Astrocyte of the spinal cord (primary cell): ENCODE data around the gene CNTNAP5.
A peak's percentile ranks its signal among the peaks of the same experiment; 100 is the strongest.

Experiments used
- DNase-seq: peaks from one replicate; pipeline ENCODE4 v3.0.0; 2011; ENCODE audit warnings: low read depth, low spot score
- H3K4me3 ChIP-seq: 2 replicates; pipeline ENCODE4 v1.5.1; 2011; ENCODE audit warnings: low read depth, mild to moderate bottlenecking, low read length, moderate library complexity
- in situ Hi-C: cut with HindIII; loops from 2 replicates; pipeline ENCODE4 v1.10.0; 2017; ENCODE audit warnings: low sequenced_read_pairs
- TF ChIP-seq, protein P1 (sequence below): IDR thresholded peaks from 2 replicates; pipeline ENCODE4 v1.5.1; 2012; ENCODE audit warnings: low read depth, mild to moderate bottlenecking, low read length, inconsistent platforms

Gene CNTNAP5

DNA sequence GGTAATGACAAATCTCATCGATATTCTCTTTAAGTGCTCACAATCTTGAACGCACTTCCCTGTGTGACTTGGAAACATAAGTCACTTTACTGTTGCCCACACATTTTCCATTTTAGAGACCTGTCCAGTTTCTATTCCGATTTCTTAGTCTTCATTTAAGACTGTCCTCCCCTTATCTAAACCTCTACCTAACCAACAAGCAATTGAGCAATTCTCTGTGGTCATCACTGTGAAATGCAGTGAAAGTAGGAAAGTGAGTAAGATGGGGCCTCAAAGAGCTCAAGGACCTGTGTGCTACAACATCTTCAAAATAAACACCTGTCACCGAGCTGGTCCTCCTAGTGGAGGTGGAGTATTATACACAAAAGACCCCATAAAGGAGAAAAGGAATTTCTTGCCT, 184.4 kb downstream of the CNTNAP5 start:
- in situ Hi-C loops: no loop called here
- TF ChIP-seq, protein P1, sequence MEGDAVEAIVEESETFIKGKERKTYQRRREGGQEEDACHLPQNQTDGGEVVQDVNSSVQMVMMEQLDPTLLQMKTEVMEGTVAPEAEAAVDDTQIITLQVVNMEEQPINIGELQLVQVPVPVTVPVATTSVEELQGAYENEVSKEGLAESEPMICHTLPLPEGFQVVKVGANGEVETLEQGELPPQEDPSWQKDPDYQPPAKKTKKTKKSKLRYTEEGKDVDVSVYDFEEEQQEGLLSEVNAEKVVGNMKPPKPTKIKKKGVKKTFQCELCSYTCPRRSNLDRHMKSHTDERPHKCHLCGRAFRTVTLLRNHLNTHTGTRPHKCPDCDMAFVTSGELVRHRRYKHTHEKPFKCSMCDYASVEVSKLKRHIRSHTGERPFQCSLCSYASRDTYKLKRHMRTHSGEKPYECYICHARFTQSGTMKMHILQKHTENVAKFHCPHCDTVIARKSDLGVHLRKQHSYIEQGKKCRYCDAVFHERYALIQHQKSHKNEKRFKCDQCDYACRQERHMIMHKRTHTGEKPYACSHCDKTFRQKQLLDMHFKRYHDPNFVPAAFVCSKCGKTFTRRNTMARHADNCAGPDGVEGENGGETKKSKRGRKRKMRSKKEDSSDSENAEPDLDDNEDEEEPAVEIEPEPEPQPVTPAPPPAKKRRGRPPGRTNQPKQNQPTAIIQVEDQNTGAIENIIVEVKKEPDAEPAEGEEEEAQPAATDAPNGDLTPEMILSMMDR: no peak
- H3K4me3 ChIP-seq: no peak overlapping the region
- no peak for DNase-seq

DNA sequence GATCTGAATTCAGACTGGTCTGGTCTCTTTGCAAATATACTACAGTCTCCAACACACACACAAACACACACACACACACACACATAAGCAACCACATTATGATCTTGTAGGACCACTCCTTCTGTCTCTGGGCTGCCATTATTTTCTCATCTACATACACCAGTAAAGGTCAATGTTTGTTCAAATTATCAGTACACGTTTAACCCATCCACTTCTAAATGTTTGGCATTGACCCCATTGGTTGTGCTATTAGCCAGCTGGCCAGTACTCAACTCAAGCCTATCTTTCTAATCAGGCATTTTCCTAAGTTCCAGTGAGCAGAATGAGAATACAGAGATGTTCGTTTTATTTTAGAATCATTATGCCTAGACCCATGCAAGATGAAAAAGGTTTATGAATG, 186.4 kb downstream of the CNTNAP5 start:
- TF ChIP-seq, protein P1: no peak
- H3K4me3 ChIP-seq: no peak overlapping the region
- in situ Hi-C loops: no loop called here
- no peak for DNase-seq

DNA sequence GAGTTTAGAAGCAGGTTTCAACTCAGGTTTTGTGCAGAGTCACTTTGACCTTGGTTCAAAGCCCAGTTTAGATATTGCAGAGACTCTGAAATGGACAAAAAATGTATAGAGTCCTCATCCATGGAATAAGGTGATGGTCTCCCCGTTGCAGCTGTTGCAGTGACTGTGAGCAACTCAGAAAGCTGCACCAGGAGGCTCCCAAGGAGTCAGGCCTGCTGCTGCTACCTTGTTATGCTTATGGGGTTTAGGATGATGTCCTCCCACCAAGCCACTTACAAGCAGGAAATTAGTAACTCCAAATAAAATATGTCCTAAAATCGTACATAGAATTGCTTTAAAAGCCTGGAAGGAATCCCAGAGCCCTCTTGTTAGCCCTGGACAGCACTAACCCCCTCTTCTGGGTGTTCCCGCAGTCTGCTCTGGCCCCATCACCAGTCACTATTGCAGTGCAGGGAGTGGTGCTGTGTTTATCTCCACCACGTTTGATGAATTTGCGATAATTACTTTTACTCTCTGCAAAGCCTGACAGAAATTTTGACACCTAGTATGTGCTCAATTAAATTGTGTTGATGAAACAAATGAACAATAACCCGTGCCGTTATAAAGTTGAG, 189.0 kb downstream of the CNTNAP5 start:
- DNase-seq: no peak
- in situ Hi-C loops: no loop called here
- H3K4me3 ChIP-seq: no peak overlapping the region
- TF ChIP-seq, protein P1: no peak

DNA sequence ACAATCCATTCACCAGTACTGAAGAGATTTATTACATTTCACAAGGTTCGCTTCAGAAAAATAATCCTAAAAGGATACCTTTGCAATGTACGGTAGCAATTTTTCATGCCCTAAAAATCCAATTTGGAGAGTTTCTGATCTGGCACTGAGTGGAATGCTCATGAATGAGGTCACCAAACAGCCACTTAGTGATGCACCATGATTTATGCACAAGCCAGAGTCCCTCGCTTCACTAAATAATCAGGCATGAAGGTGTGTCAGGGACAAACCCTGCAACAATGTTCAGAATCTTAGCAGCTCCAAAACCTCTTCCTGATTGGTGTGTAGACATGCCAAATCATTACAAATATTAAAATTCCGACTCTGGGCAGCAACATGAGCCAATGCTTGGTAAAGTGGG, 221.1 kb downstream of the CNTNAP5 start:
- DNase-seq: no peak
- no peak overlapping the region for H3K4me3 ChIP-seq
- in situ Hi-C loops: no loop called here
- TF ChIP-seq, protein P1: no peak

DNA sequence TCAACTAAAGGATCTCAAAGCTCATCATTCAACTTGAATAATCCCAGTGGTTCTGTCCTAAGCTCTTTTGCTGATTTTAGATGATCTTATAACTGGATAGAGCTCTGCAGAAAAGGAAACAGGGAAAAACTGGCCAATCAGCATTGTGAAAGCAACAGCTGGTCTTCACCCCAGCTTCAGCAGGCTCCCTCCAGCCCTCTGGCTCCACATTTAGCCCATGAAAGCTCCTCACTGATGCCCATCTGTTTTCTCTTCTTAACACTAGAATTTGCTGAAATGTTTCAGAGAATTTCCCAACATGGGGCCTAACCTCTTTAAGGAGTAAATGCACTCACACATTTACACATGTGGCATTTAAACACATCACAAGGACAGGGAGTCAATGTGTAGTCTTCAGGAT, 223.3 kb downstream of the CNTNAP5 start:
- TF ChIP-seq, protein P1: no peak
- no peak overlapping the region for H3K4me3 ChIP-seq
- no peak for DNase-seq
- in situ Hi-C loops: no loop called here

DNA sequence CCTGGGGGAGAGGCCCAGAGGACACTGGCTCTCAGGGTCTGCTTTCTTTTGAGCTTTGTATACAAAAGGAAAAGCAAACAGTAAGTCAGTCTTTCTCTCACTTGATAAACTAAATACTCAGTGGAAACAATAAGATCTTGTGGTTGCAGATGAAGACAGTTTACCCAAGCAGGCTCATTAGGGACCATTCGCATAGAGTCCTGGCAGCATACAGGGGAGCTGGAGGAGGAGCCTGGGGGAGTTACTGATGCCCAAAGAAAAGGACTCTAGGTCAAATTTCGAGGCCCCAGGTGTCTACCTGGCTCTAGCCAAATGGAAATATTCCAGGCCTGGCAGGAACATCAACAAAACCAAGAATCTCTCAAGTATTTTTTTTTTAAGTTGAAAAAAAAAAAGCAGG, 225.3 kb downstream of the CNTNAP5 start:
- no peak overlapping the region for H3K4me3 ChIP-seq
- no peak for DNase-seq
- TF ChIP-seq, protein P1: no peak
- in situ Hi-C loops: no loop called here

DNA sequence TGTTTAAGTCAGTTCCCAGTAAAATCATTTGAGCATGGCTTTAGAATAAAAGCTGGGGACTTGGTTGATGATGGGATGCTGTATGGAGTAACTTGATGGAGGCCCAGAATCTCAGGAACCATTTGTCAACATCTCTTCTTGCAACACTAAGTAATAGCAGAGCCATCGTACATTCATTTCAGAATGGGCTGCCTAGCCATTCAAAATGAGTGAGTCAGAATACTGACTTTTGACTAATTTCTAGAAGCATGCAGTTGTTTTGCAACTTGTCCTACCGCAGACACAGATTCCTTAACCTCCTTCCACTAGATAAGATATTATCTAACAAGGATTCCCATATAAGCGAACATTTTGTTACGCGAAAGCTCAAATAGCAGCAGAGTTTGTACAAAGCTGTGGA, 229.5 kb downstream of the CNTNAP5 start:
- peak; percentile 5 for DNase-seq
- H3K4me3 ChIP-seq: no peak overlapping the region
- TF ChIP-seq, protein P1: no peak
- in situ Hi-C loops: no loop called here
